NCI-H82 treated with DMSO at 0.1 percent for 48 hours (cell line): ENCODE measurements around the gene GPR17.
A peak's percentile ranks its signal among the peaks of the same experiment; 100 is the strongest.

Source experiments
- DNase-seq: peaks from one replicate; lab custom pipeline; 2025; ENCODE audit not compliant: unreplicated experiment; lab: John Stamatoyannopoulos, UW

The GPR17 gene

DNA sequence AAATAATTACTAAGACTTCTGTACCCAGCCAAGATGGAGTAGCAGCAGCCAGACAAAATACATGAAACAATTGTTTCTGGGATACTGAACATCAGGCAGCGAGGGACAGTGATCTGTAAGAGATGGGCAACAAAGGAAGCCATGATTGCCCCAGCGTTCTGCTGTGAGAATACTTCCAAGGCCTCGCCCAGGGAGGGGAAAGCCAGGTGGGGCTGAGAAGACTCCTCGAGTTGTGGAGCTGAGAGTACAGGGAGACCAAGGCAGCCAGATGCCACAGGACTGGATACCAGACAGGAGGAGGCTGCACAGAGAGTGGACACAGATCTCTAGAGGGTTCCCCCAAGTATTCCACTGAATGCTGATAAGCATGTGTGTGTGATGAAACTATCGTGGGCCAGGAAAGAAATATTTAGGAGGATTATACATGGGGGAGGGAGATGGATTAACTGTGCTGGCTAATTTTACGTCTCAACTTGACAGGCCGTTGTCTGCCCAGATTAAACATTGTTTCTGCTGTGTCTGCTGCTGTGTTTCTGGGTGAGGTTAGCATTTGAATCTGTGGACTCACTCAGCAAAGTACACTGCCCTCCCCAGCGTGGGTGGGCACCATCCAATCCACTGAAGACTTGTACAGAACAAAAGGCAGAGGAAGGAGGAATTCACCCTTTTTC, 39.6 kb downstream of the GPR17 start:
- no peak for DNase-seq

- DNase-seq = no peak
Measured at GRCh38 chr2:127688405-127688804, 42.5 kb downstream of the GPR17 start.

GRCh38 chr2:127690696-127691095, 44.7 kb downstream of the GPR17 start:
- no peak for DNase-seq

DNA sequence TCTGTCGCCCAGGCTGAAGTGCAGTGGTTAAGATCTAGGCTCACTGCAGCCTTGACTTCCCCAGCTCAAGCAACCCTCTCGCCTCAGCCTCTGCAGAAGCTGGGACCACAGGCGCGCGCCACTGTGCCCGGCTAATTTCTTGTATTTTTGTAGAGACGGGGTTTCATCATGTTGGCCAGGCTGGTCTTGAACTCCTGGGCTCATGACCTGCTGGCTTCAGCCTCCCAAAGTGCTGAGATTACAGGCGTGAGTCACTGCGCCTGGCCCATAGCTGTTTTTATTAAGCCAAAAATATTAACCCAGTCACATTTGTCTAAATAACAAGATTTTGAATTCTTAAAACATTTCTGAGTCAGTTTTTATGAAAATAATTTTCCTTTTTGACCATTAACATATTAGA, 49.0 kb downstream of the GPR17 start:
- no peak for DNase-seq

DNA sequence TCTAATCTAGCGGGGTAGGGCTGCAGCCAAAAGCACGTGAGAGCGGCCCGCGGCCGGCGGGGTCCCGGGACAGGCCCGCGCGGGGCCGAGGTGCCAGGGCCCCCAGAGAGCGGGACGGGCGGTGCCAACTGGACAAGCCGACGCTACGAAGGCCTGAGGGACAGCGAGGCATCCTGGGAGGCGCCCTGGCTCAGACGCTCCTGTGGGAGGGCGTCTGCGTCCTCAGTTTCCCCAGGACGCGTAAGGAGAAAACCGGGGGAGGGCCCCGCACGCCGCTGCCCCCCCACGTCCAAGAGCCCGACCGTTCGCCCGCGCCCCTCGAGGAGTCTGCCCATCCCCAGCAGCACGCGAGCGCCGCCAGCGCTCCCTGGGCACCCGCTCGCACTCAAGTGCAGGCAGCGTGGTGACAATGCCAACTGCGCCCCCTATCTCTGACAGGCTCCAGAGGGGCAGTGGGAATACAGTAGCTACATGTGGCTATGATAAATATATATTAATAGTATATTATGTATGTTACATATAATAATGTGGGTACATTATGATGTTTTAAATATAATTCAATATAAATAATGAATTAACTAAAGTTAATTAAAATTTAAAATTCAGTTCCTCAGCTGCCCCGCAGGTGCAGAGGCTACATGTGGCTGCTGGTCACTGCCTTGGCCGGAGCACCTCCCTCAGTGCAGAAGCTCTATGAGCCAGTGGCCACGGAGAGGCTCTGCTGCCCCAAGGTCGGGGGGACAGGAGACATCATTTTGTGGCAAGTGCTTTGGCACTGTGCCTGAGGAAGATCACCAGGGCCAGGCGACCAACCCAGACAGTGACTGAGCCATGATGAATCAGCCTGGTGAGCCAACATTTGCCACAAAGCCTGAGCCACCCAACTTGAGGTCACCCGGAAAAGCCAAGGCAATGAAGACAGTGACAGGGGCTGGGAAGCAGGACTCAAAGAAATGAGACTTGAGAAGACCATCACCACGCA, 49.8 kb downstream of the GPR17 start:
- peak; percentile 51 for DNase-seq

GRCh38 chr2:127697482-127698180, 51.7 kb downstream of the GPR17 start:
- DNase-seq = no peak

GRCh38 chr2:127698553-127699355, 52.8 kb downstream of the GPR17 start:
- DNase-seq = no peak

DNA sequence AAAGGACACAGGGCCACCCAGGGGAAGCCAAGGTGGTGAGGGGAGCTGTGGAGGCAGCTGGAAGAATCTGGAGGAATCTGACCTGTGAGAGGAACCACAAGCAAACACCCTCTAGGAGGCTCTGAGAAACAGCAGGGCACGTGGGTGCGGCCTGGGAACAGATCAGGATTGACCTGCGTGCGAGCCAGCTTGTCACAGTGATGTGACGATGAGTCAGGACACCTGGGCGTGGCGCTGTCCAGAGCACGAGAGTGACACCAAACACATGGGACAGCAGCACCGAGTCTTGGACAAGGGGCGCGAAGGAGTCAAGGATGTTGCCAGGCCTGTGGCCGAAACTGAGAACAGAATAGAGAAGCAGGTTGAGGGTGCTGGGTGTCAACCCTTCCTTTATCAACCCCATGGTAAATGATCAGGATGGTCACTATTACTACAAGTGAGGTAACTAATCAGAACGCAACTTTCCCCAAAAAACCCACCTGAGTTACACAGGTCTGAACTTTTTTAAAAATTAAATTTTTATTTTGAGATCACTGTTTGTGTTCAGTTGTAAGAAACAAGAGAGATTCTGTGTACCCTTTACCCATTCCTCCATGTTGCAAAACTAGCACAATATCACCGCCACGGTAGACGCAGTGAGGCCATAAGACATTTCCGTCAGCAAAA, 54.7 kb downstream of the GPR17 start:
- DNase-seq = no peak

DNA sequence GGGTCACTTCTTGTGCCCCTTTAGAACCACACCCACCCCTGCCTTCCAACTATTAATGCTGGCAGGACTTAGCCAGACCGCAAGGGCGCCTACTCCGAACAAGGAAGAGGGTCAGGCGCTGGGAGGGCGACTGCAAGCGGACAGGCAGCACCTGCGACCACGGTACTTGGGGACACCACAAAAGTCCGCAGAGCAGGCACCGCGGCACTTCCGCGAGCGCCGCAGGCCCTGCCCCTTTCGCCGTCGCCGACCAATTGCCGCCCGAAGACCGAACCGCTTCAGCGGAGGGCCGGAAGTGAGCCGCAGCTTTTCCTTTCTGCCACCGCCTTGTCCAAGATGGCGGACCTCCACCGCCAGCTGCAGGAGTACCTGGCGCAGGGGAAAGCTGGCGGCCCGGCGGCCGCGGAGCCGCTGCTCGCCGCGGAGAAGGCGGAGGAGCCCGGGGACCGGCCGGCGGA, 55.3 kb downstream of the GPR17 start, which contains the start of gene SFT2D3:
TSS of gene SFT2D3 (plus strand) at position 305 of the 458 bp plus-strand sequence. CDS start at position 337, 32 bp downstream.
- DNase-seq = peak; percentile 81

DNA sequence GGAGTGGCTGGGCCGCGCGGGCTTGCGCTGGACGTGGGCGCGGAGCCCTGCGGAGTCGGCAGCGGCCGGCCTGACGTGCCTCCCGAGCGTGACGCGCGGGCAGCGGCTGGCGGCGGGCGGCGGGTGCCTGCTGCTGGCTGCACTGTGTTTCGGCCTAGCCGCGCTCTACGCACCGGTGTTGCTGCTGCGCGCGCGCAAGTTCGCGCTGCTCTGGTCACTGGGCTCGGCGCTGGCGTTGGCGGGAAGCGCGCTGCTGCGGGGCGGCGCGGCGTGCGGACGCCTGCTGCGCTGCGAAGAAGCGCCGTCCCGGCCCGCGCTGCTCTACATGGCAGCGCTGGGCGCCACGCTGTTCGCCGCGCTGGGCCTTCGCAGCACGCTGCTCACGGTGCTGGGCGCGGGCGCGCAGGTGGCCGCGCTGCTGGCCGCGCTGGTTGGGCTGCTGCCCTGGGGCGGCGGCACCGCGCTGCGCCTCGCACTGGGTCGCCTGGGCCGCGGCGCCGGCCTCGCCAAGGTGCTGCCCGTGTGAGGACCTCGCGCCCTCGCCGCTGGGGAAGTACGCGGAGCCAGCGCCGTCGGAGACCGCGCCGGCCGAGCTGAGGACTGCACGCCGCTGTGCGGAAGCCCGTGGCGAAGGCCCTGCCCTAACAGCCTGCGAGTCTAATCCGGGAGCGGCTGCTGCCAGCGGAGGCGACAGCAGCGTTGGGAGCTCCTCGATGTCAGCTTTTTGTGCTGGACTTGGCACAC, 55.9 kb downstream of the GPR17 start:
- DNase-seq = peak; percentile 59
